NCI-H1436 treated with DMSO at 0.1 percent for 48 hours (cell line): ENCODE measurements around the gene KLK12.

ENCODE experiments used
- DNase-seq: peaks from one replicate; lab custom pipeline; 2025; lab: John Stamatoyannopoulos, UW

The KLK12 gene

GRCh38 chr19:51034704-51035103 is at the start of gene KLK12:
KLK12 (minus strand) TSS chr19:51035002; CDS start chr19:51034621, 381 bp downstream.
- DNase-seq = no peak

- no peak for DNase-seq
Measured at GRCh38 chr19:51084505-51084904, 49.7 kb upstream of the KLK12 start.

- DNase-seq = no peak
Measured at GRCh38 chr19:51083783-51084182, 49.0 kb upstream of the KLK12 start.

- DNase-seq = no peak
Measured at GRCh38 chr19:51083181-51083580, 48.4 kb upstream of the KLK12 start.

GRCh38 chr19:51082611-51083010 is 47.8 kb upstream of the KLK12 start, which contains the start of gene KLK14:
KLK14 (minus strand) TSS chr19:51082887; CDS start chr19:51082614, 273 bp downstream.
- no peak for DNase-seq

- no peak for DNase-seq
Measured at GRCh38 chr19:51081476-51081875, 46.7 kb upstream of the KLK12 start.

GRCh38 chr19:51079481-51080110 is 44.8 kb upstream of the KLK12 start:
- no peak for DNase-seq

- no peak for DNase-seq
Measured at GRCh38 chr19:51078731-51079130, 43.9 kb upstream of the KLK12 start.

GRCh38 chr19:51078104-51078503 is 43.3 kb upstream of the KLK12 start:
- DNase-seq = no peak

GRCh38 chr19:51076631-51077213 is 41.9 kb upstream of the KLK12 start:
- DNase-seq = no peak

- no peak for DNase-seq
Measured at GRCh38 chr19:51075998-51076397, 41.2 kb upstream of the KLK12 start.

- DNase-seq = peak; percentile 36
Measured at GRCh38 chr19:51071095-51071405, 36.2 kb upstream of the KLK12 start.

- DNase-seq = no peak
Measured at GRCh38 chr19:51070334-51071094, 35.7 kb upstream of the KLK12 start.

- no peak for DNase-seq
Measured at GRCh38 chr19:51066393-51067186, 31.8 kb upstream of the KLK12 start.

- DNase-seq = no peak
Measured at GRCh38 chr19:51065221-51065960, 30.6 kb upstream of the KLK12 start.

- no peak for DNase-seq
Measured at GRCh38 chr19:51064534-51065220, 29.9 kb upstream of the KLK12 start, which contains the start of gene KLK13. KLK13 (minus strand) TSS chr19:51065092; CDS start chr19:51065067, 25 bp downstream.

- DNase-seq = no peak
Measured at GRCh38 chr19:51063664-51064063, 28.9 kb upstream of the KLK12 start.

GRCh38 chr19:51060973-51061372 is 26.2 kb upstream of the KLK12 start:
- DNase-seq = no peak

- DNase-seq = no peak
Measured at GRCh38 chr19:51060336-51060735, 25.5 kb upstream of the KLK12 start.

GRCh38 chr19:51059715-51060114 is 24.9 kb upstream of the KLK12 start:
- DNase-seq = no peak

GRCh38 chr19:51055866-51056265 is 21.1 kb upstream of the KLK12 start:
- DNase-seq = no peak
